Activated naive CD4-positive, alpha-beta T cell treated with anti-CD3 and anti-CD28 coated beads, Interleukin-2, amount 10 ng/mL, durations not matched to agents 7 days and 5 days (primary cell): Measurements from ENCODE around the gene RGS2.
A peak's percentile ranks its signal among the peaks of the same experiment; 100 is the strongest.

Experiments used
- CTCF ChIA-PET: fragments of 350-600 bp; sonication (Branson Sonifier 250); formaldehyde crosslinking; loops from one replicate; lab custom pipeline; 2021; ENCODE audit warnings: antibody characterized with exemption; lab: Charles Lee
- DNase-seq: peaks from one replicate; pipeline ENCODE4 v3.0.0-alpha.2; 2020
- H3K27ac Mint-ChIP-seq: one replicate; pipeline ENCODE4 v1.8.0; 2021; ENCODE audit warnings: mild to moderate bottlenecking, moderate library complexity, mixed read lengths
- H3K27me3 Mint-ChIP-seq: one replicate; pipeline ENCODE4 v1.8.0; 2021; ENCODE audit warnings: mild to moderate bottlenecking, mixed read lengths
- H3K36me3 Mint-ChIP-seq: one replicate; pipeline ENCODE4 v1.8.0; 2021; ENCODE audit warnings: mixed read lengths
- H3K4me1 Mint-ChIP-seq: one replicate; pipeline ENCODE4 v1.8.0; 2021; ENCODE audit warnings: mixed read lengths
- H3K4me3 Mint-ChIP-seq: one replicate; pipeline ENCODE4 v1.8.0; 2021; ENCODE audit warnings: mild to moderate bottlenecking, moderate library complexity, mixed read lengths
- H3K9me3 Mint-ChIP-seq: one replicate; pipeline ENCODE4 v1.8.0; 2021; ENCODE audit warnings: mixed read lengths

The RGS2 gene

GRCh38 chr1:192808518-192809306 is at the start of gene RGS2:
Gene RGS2 (plus strand): TSS chr1:192809039. CDS start chr1:192809072, 33 bp downstream.
- Mint-ChIP-seq H3K36me3 (no peaks in the 10 kb centered on the region), H3K4me1 (peaks cover 29% of the 10 kb centered on the region), H3K27me3 (peaks cover 20% of the 10 kb centered on the region), H3K9me3 (no peaks in the 10 kb centered on the region), H3K27ac (peak within 1 kb of the TSS; percentile 78), H3K4me3 (peak within 1 kb of the TSS; percentile 89)
- DNase-seq: peak; percentile 90
- CTCF ChIA-PET: interaction anchor here (1.4 to 3.4 kb wide), 2 partner anchors 211 to 250 kb away, joined by 3 to 11 read pairs; partner anchors contain the start of genes RO60 and UCHL5

- no peak overlapping the region for H3K4me3 Mint-ChIP-seq
- H3K4me1 Mint-ChIP-seq: no peaks in the 10 kb centered on the region
- no peak overlapping the region for H3K27ac Mint-ChIP-seq
- H3K36me3 Mint-ChIP-seq: no peaks in the 10 kb centered on the region
- no peak for DNase-seq
- H3K9me3 Mint-ChIP-seq: no peaks in the 10 kb centered on the region
- H3K27me3 Mint-ChIP-seq: no peaks in the 10 kb centered on the region
- CTCF ChIA-PET: no interaction called here
Measured at GRCh38 chr1:192759104-192759503, 49.7 kb upstream of the RGS2 start.

GRCh38 chr1:192762265-192762664 is 46.6 kb upstream of the RGS2 start:
- no peak for DNase-seq
- Mint-ChIP-seq H3K27ac (no peak overlapping the region), H3K36me3 (no peaks in the 10 kb centered on the region), H3K9me3 (no peaks in the 10 kb centered on the region), H3K27me3 (no peaks in the 10 kb centered on the region), H3K4me1 (no peaks in the 10 kb centered on the region), H3K4me3 (no peak overlapping the region)
- CTCF ChIA-PET: no interaction called here

- H3K4me1 Mint-ChIP-seq: no peaks in the 10 kb centered on the region
- H3K9me3 Mint-ChIP-seq: no peaks in the 10 kb centered on the region
Measured at GRCh38 chr1:192763243-192763642, 45.6 kb upstream of the RGS2 start.

GRCh38 chr1:192763756-192764155 is 45.1 kb upstream of the RGS2 start:
- no peak overlapping the region for H3K27ac Mint-ChIP-seq
- no peak for DNase-seq
- no peaks in the 10 kb centered on the region for H3K27me3 Mint-ChIP-seq
- no peaks in the 10 kb centered on the region for H3K9me3 Mint-ChIP-seq
- no peak overlapping the region for H3K4me3 Mint-ChIP-seq
- no peaks in the 10 kb centered on the region for H3K4me1 Mint-ChIP-seq
- CTCF ChIA-PET: no interaction called here
- no peaks in the 10 kb centered on the region for H3K36me3 Mint-ChIP-seq

More at GRCh38 chr1:192763243-192763642, 45.6 kb upstream of the RGS2 start:
- no peak overlapping the region for H3K4me3 Mint-ChIP-seq
- CTCF ChIA-PET: no interaction called here
- H3K36me3 Mint-ChIP-seq: no peaks in the 10 kb centered on the region
- no peaks in the 10 kb centered on the region for H3K27me3 Mint-ChIP-seq
- DNase-seq: no peak
- no peak overlapping the region for H3K27ac Mint-ChIP-seq

GRCh38 chr1:192764675-192765074 is 44.2 kb upstream of the RGS2 start:
- no peaks in the 10 kb centered on the region for H3K27me3 Mint-ChIP-seq
- no peak for DNase-seq
- no peaks in the 10 kb centered on the region for H3K36me3 Mint-ChIP-seq
- H3K27ac Mint-ChIP-seq: no peak overlapping the region
- CTCF ChIA-PET: no interaction called here
- no peak overlapping the region for H3K4me3 Mint-ChIP-seq
- H3K4me1 Mint-ChIP-seq: no peaks in the 10 kb centered on the region
- H3K9me3 Mint-ChIP-seq: no peaks in the 10 kb centered on the region

GRCh38 chr1:192766009-192766625 is 42.7 kb upstream of the RGS2 start:
- CTCF ChIA-PET: interaction anchor here (0.5 kb wide), 1 partner anchor 710 kb away, joined by 4 read pairs; no protein-coding TSS in a partner anchor
- Mint-ChIP-seq H3K27ac (no peak overlapping the region), H3K27me3 (no peaks in the 10 kb centered on the region), H3K4me3 (no peak overlapping the region), H3K4me1 (no peaks in the 10 kb centered on the region), H3K36me3 (no peaks in the 10 kb centered on the region), H3K9me3 (no peaks in the 10 kb centered on the region)
- DNase-seq: no peak

- CTCF ChIA-PET: no interaction called here
Measured at GRCh38 chr1:192766876-192767275, 42.0 kb upstream of the RGS2 start.

GRCh38 chr1:192767798-192768197 is 41.0 kb upstream of the RGS2 start:
- DNase-seq: no peak
- H3K27ac Mint-ChIP-seq: no peak overlapping the region
- CTCF ChIA-PET: no interaction called here
- H3K27me3 Mint-ChIP-seq: peaks cover 4% of the 10 kb centered on the region
- H3K9me3 Mint-ChIP-seq: no peaks in the 10 kb centered on the region
- no peaks in the 10 kb centered on the region for H3K36me3 Mint-ChIP-seq
- no peaks in the 10 kb centered on the region for H3K4me1 Mint-ChIP-seq
- H3K4me3 Mint-ChIP-seq: no peak overlapping the region

More at GRCh38 chr1:192766876-192767275, 42.0 kb upstream of the RGS2 start:
- H3K27me3 Mint-ChIP-seq: no peaks in the 10 kb centered on the region
- no peak for DNase-seq
- H3K9me3 Mint-ChIP-seq: no peaks in the 10 kb centered on the region
- no peak overlapping the region for H3K27ac Mint-ChIP-seq
- no peaks in the 10 kb centered on the region for H3K36me3 Mint-ChIP-seq
- no peak overlapping the region for H3K4me3 Mint-ChIP-seq
- H3K4me1 Mint-ChIP-seq: no peaks in the 10 kb centered on the region

- CTCF ChIA-PET: no interaction called here
- DNase-seq: no peak
- no peaks in the 10 kb centered on the region for H3K4me1 Mint-ChIP-seq
- H3K9me3 Mint-ChIP-seq: no peaks in the 10 kb centered on the region
- H3K36me3 Mint-ChIP-seq: no peaks in the 10 kb centered on the region
- H3K27me3 Mint-ChIP-seq: peaks cover 4% of the 10 kb centered on the region
- no peak overlapping the region for H3K27ac Mint-ChIP-seq
- H3K4me3 Mint-ChIP-seq: no peak overlapping the region
Measured at GRCh38 chr1:192768463-192768862, 40.4 kb upstream of the RGS2 start.

GRCh38 chr1:192771341-192771740 is 37.5 kb upstream of the RGS2 start:
- CTCF ChIA-PET: no interaction called here

GRCh38 chr1:192775631-192776030 is 33.2 kb upstream of the RGS2 start:
- DNase-seq: no peak
- Mint-ChIP-seq H3K27me3 (peaks cover 8% of the 10 kb centered on the region), H3K9me3 (no peaks in the 10 kb centered on the region), H3K4me1 (no peaks in the 10 kb centered on the region), H3K36me3 (no peaks in the 10 kb centered on the region), H3K27ac (no peak overlapping the region), H3K4me3 (no peak overlapping the region)
- CTCF ChIA-PET: no interaction called here

More at GRCh38 chr1:192771341-192771740, 37.5 kb upstream of the RGS2 start:
- Mint-ChIP-seq H3K27me3 (peaks cover 4% of the 10 kb centered on the region), H3K4me3 (no peak overlapping the region), H3K27ac (no peak overlapping the region), H3K4me1 (no peaks in the 10 kb centered on the region), H3K9me3 (no peaks in the 10 kb centered on the region), H3K36me3 (no peaks in the 10 kb centered on the region)
- DNase-seq: no peak

- Mint-ChIP-seq H3K27me3 (peaks cover 8% of the 10 kb centered on the region), H3K27ac (no peak overlapping the region), H3K36me3 (no peaks in the 10 kb centered on the region), H3K4me1 (no peaks in the 10 kb centered on the region), H3K9me3 (no peaks in the 10 kb centered on the region), H3K4me3 (no peak overlapping the region)
- CTCF ChIA-PET: no interaction called here
- no peak for DNase-seq
Measured at GRCh38 chr1:192776206-192776605, 32.6 kb upstream of the RGS2 start.

GRCh38 chr1:192776998-192777397 is 31.8 kb upstream of the RGS2 start:
- H3K36me3 Mint-ChIP-seq: no peaks in the 10 kb centered on the region
- DNase-seq: no peak
- H3K27me3 Mint-ChIP-seq: peaks cover 8% of the 10 kb centered on the region
- H3K27ac Mint-ChIP-seq: no peak overlapping the region
- H3K4me3 Mint-ChIP-seq: no peak overlapping the region
- H3K9me3 Mint-ChIP-seq: no peaks in the 10 kb centered on the region
- CTCF ChIA-PET: no interaction called here
- H3K4me1 Mint-ChIP-seq: no peaks in the 10 kb centered on the region

- DNase-seq: no peak
- no peaks in the 10 kb centered on the region for H3K36me3 Mint-ChIP-seq
- no peaks in the 10 kb centered on the region for H3K9me3 Mint-ChIP-seq
- no peaks in the 10 kb centered on the region for H3K4me1 Mint-ChIP-seq
- CTCF ChIA-PET: no interaction called here
- no peak overlapping the region for H3K4me3 Mint-ChIP-seq
- H3K27ac Mint-ChIP-seq: no peak overlapping the region
- H3K27me3 Mint-ChIP-seq: peaks cover 10% of the 10 kb centered on the region
Measured at GRCh38 chr1:192783791-192784190, 25.0 kb upstream of the RGS2 start.
